HL-60 (cell line): Measurements from ENCODE around the gene NRCAM.

ENCODE experiments used
- SPI1 ChIP-seq: IDR thresholded peaks from 2 replicates; pipeline ENCODE4 v1.6.1; 2012; ENCODE audit warnings: low read depth, mild to moderate bottlenecking, borderline replicate concordance
- TF ChIP-seq, protein P1 (sequence below): IDR thresholded peaks from one replicate; pipeline ENCODE4 v1.5.1; 2011; ENCODE audit warnings: low read length, control low read depth, inconsistent platforms; ENCODE audit not compliant: insufficient read depth

GRCh38 chr7:108234281-108234680, 222.0 kb downstream of the NRCAM start:
- TF ChIP-seq SPI1: peak; percentile 18; the same call in 1 of the 2 replicates
- TF ChIP-seq, protein P1, sequence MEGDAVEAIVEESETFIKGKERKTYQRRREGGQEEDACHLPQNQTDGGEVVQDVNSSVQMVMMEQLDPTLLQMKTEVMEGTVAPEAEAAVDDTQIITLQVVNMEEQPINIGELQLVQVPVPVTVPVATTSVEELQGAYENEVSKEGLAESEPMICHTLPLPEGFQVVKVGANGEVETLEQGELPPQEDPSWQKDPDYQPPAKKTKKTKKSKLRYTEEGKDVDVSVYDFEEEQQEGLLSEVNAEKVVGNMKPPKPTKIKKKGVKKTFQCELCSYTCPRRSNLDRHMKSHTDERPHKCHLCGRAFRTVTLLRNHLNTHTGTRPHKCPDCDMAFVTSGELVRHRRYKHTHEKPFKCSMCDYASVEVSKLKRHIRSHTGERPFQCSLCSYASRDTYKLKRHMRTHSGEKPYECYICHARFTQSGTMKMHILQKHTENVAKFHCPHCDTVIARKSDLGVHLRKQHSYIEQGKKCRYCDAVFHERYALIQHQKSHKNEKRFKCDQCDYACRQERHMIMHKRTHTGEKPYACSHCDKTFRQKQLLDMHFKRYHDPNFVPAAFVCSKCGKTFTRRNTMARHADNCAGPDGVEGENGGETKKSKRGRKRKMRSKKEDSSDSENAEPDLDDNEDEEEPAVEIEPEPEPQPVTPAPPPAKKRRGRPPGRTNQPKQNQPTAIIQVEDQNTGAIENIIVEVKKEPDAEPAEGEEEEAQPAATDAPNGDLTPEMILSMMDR: no peak
